Panc1 (cell line): Measurements from ENCODE around the gene TNIP1.

Experiments used
- POLR2AphosphoS5 ChIP-seq: IDR thresholded peaks from 2 replicates; pipeline ENCODE4 v1.6.1; 2012; ENCODE audit warnings: mild to moderate bottlenecking, low read depth, low read length, moderate library complexity
- REST ChIP-seq, 2 experiments: IDR thresholded peaks; 2 replicates each; pipeline ENCODE4 v1.6.1; 2011 to 2012; ENCODE audit warnings: low read depth in 2 of 2, control low read depth in 1 of 2, low read length in 1 of 2, mild to moderate bottlenecking in 1 of 2, moderate library complexity in 1 of 2; ENCODE audit not compliant: insufficient read depth in 1 of 2
- TCF7L2 ChIP-seq: IDR thresholded peaks from 2 replicates; pipeline ENCODE4 v1.6.1; 2011; ENCODE audit warnings: mild to moderate bottlenecking, low read depth, low read length, inconsistent platforms
- TF ChIP-seq, protein P1 (sequence below): fragments of 450-650 bp; IDR thresholded peaks from 2 replicates; pipeline ENCODE4 v1.5.1; 2017; ENCODE audit warnings: mild to moderate bottlenecking

GRCh38 chr5:151039665-151040064, 41.2 kb downstream of the TNIP1 start:
- TF ChIP-seq, protein P1, sequence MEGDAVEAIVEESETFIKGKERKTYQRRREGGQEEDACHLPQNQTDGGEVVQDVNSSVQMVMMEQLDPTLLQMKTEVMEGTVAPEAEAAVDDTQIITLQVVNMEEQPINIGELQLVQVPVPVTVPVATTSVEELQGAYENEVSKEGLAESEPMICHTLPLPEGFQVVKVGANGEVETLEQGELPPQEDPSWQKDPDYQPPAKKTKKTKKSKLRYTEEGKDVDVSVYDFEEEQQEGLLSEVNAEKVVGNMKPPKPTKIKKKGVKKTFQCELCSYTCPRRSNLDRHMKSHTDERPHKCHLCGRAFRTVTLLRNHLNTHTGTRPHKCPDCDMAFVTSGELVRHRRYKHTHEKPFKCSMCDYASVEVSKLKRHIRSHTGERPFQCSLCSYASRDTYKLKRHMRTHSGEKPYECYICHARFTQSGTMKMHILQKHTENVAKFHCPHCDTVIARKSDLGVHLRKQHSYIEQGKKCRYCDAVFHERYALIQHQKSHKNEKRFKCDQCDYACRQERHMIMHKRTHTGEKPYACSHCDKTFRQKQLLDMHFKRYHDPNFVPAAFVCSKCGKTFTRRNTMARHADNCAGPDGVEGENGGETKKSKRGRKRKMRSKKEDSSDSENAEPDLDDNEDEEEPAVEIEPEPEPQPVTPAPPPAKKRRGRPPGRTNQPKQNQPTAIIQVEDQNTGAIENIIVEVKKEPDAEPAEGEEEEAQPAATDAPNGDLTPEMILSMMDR, result no peak
- TF ChIP-seq REST (IDR thresholded peaks at IDR 0.05; ENCODE audit: insufficient read depth in 1 of 2, low read depth in 2 of 2, low read length in 1 of 2) (no peak), POLR2AphosphoS5 (no peak), TCF7L2 (no peak)
